Heart left ventricle (tissue), 16 donors: Measurements from ENCODE around the gene PLXNB1. TPM values are rescaled to one million over a fixed set of nuclear protein-coding genes. Genes with fewer than 3 reads are reported as not detected.

Source experiments
- ATAC-seq, 4 donors: fragments of 200-7000 bp; cut with Tn5 transposase; one replicate each; pipeline ENCODE4 v1.9.1; 2020 to 2022; ENCODE audit warnings: moderate library complexity in 4 of 4, mild to moderate bottlenecking in 3 of 4, moderate number of reproducible peaks in 1 of 4
- DNase-seq, 5 donors: peaks; one replicate each; pipeline ENCODE4 v3.0.0-alpha.2; 2020
- H3K27ac ChIP-seq, 12 donors: fragments of 200-600 bp; sonication (generic) in 4 of 12; one replicate each; pipeline versions ENCODE4 v1.5.0 to v1.8.0; 2016 to 2022; ENCODE audit warnings: mild to moderate bottlenecking in 2 of 12
- H3K27me3 ChIP-seq, 9 donors: fragments of 200-600 bp; sonication (generic) in 2 of 9; one replicate each; pipeline versions ENCODE4 v1.5.1 to v1.8.0; 2016 to 2022; ENCODE audit warnings: mild to moderate bottlenecking in 3 of 9
- H3K36me3 ChIP-seq, 9 donors: fragments of 200-600 bp; sonication (generic) in 2 of 9; one replicate each; pipeline versions ENCODE4 v1.5.0 to v1.8.0; 2018 to 2022; ENCODE audit warnings: mild to moderate bottlenecking in 2 of 9
- H3K4me1 ChIP-seq, 12 donors: fragments of 200-600 bp; sonication (generic) in 4 of 12; one replicate each; pipeline versions ENCODE4 v1.5.0 to v1.8.0; 2016 to 2022; ENCODE audit warnings: mild to moderate bottlenecking in 3 of 12
- H3K4me3 ChIP-seq, 12 donors: fragments of 200-600 bp; sonication (generic) in 4 of 12; one replicate each; pipeline versions ENCODE4 v1.5.0 to v1.8.0; 2017 to 2022; ENCODE audit warnings: mild to moderate bottlenecking in 9 of 12, moderate library complexity in 4 of 12
- H3K9me3 ChIP-seq, 12 donors: fragments of 200-600 bp; sonication (generic) in 4 of 12; one replicate each; pipeline versions ENCODE4 v1.5.0 to v1.8.0; 2016 to 2022; ENCODE audit warnings: mild to moderate bottlenecking in 1 of 12
- POLR2A ChIP-seq, 2 donors: fragments of 450-650 bp; IDR thresholded peaks; one replicate each; pipeline ENCODE4 v1.6.1; 2017; ENCODE audit warnings: antibody characterized with exemption in 2 of 2, mild to moderate bottlenecking in 2 of 2, moderate library complexity in 2 of 2
- WGBS, 4 donors: extraction: QIAGEN DNeasy Blood & Tissue Kit in 2 of 4; methylation state at CpG; one replicate each; pipeline versions ENCODE4 v1.1.5 to v1.1.7; 2013 to 2018; 5-methylcytosine and 5-hydroxymethylcytosine counted together
- intact Hi-C, 10 donors: fragments of 100-400 bp; cut with DNase I; formaldehyde crosslinking; loops; one replicate each; pipeline versions ENCODE4 v1.11.1 to v1.14.2; 2022
- polyA plus RNA-seq, 2 donors: library from polyadenylated mRNA; stranded (reverse); fragments of 200-250 nt; gene quantifications; one replicate each; pipeline ENCODE4 v1.2.3, GENCODE V29; 2013
- total RNA-seq, 9 donors: library from RNA; depleted of rRNA in 2 of 9; stranded (reverse); fragments of >200 nt in 2 of 9; fragmentation: NEBNext Ultra II Directional in 3 of 9; extraction: Animal tissue kit (Norgen Biotek cat#: 25700) in 3 of 9; gene quantifications; one replicate each; pipeline versions ENCODE4 v1.1.0 to v1.2.4, GENCODE V29; 2016 to 2023
- TF ChIP-seq, protein P1 (sequence below), 12 donors: fragments of 200-600 bp; sonication (generic) in 4 of 12; IDR thresholded peaks; one replicate each; pipeline versions ENCODE4 v1.5.0 to v1.8.0; 2018 to 2022; ENCODE audit warnings: antibody characterized with exemption in 12 of 12, mild to moderate bottlenecking in 5 of 12
- donor health status: ischemic (EF 13 %, LVEDD 7.1; RV severe dilation, severe dysfunction).
- donor health status: healthy with polysubstance abuse.
- donor health status: DM: no; HTN: yes; CAD: no.
- donor health status: DM: no; HTN: no; CAD: no.
- donor health status: ischemic (EF 25% LVEDD 6.9; RV normal size, moderate dysfunction).
- donor health status: ischemic (EF 25% LVEDD 5.7; RV mildly dilated, moderate dysfunction).
- donor health status: healthy.
- donor health status: DM: yes; HTN: yes; CAD: no.
- donor health status: ischemic (EF 35%, LVEDD 5.7; RV mildly dilated, moderate dysfunction).
- donor health status: nonischemic (EF 11% LVEDD 7.7; RV severe dilation, severe dysfunction).
- donor health status: DM: yes; HTN: yes; CAD: no.
- donor health status: PGD.
- donor health status: ischemic (EF 29% LVEDD 5.4; RV normal size, mild dysfunction).
- donor health status: nonischemic (EF 23%, LVEDD 6.1; RV moderate dilation, normal function).

PLXNB1 gene
- total and polyA plus RNA-seq, 11 donors: 28.0 to 71.8 (median 46.4) TPM

GRCh38 chr3:48469046-48469915, 39.4 kb upstream of the PLXNB1 start:
- Histone ChIP-seq H3K27ac (peak overlapping the region in 9 of 12 donors; percentile 9 to 100 (median 92)), H3K9me3 (no peaks in the 10 kb centered on the region), H3K4me1 (peaks cover 17 to 90% (median 78%) of the 10 kb centered on the region in 12 donors), H3K36me3 (peaks cover 0 to 45% (median 19%) of the 10 kb centered on the region in 9 donors), H3K27me3 (no peaks in the 10 kb centered on the region), H3K4me3 (peak overlapping the region in 1 of 12 donors; percentile 11)
- no peak for TF ChIP-seq POLR2A (IDR thresholded peaks at IDR 0.05)
- TF ChIP-seq, protein P1, sequence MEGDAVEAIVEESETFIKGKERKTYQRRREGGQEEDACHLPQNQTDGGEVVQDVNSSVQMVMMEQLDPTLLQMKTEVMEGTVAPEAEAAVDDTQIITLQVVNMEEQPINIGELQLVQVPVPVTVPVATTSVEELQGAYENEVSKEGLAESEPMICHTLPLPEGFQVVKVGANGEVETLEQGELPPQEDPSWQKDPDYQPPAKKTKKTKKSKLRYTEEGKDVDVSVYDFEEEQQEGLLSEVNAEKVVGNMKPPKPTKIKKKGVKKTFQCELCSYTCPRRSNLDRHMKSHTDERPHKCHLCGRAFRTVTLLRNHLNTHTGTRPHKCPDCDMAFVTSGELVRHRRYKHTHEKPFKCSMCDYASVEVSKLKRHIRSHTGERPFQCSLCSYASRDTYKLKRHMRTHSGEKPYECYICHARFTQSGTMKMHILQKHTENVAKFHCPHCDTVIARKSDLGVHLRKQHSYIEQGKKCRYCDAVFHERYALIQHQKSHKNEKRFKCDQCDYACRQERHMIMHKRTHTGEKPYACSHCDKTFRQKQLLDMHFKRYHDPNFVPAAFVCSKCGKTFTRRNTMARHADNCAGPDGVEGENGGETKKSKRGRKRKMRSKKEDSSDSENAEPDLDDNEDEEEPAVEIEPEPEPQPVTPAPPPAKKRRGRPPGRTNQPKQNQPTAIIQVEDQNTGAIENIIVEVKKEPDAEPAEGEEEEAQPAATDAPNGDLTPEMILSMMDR (IDR thresholded peaks at IDR 0.05): no peak
- ATAC-seq (no peak), DNase-seq (no peak)
- intact Hi-C loops: loop anchor here in 6 of 10 donors (5.0 to 10.0 kb wide), 3 partner anchors 33 to 166 kb away; partner anchors contain the start of genes SHISA5 (in 4 of the 6) and SLC26A6 (in 1 of the 6)
- 78 to 85% (median 79%) methylated on average over 20 to 29 of the region's 29 CpGs for WGBS, 4 donors

DNA sequence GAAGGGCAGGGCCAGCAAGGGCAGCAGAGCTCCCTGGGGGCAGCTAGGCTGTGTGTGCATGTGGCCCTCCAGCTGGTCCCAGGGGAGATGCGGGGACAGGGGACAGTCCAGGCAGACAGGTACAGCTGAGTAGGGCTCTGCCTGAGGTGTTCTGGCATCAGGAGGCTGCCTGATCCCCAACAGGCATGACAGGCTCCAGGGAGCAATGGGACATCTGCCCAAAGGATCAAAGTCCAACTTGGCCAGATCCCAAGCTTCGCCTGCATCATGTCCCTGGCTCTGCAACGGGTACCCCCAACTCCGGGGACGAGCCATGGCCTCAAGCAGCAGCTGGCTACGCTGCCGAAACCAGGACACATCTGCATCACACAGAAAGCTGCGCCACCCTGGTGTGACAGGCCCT, 38.4 kb upstream of the PLXNB1 start:
- intact Hi-C loops: loop anchor here in 6 of 10 donors (5.0 to 10.0 kb wide), 3 partner anchors 34 to 166 kb away; partner anchors contain the start of genes SHISA5 (in 4 of the 6) and SLC26A6 (in 1 of the 6)
- WGBS, 4 donors: 44 to 71% (median 61%) methylated on average over 3 to 8 of the region's 8 CpGs
- H3K4me1 ChIP-seq: peaks cover 17 to 82% (median 74%) of the 10 kb centered on the region in 12 donors

GRCh38 chr3:48467473-48468267, 37.8 kb upstream of the PLXNB1 start:
- TF ChIP-seq, protein P1 (IDR thresholded peaks at IDR 0.05): no peak
- TF ChIP-seq POLR2A (IDR thresholded peaks at IDR 0.05): no peak
- Histone ChIP-seq H3K4me1 (peaks cover 17 to 79% (median 71%) of the 10 kb centered on the region in 12 donors), H3K4me3 (peak overlapping the region in 10 of 12 donors; percentile 29 to 84 (median 65)), H3K9me3 (no peaks in the 10 kb centered on the region), H3K36me3 (peaks cover 0 to 45% (median 19%) of the 10 kb centered on the region in 9 donors), H3K27ac (peak overlapping the region; percentile 92 to 100 (median 99)), H3K27me3 (no peaks in the 10 kb centered on the region)
- DNase-seq (no peak), ATAC-seq (no peak)
- 58 to 67% (median 60%) methylated on average over 6 to 7 of the region's 7 CpGs for WGBS, 4 donors
- intact Hi-C loops: loop anchor here in 6 of 10 donors (5.0 to 10.0 kb wide), 3 partner anchors 35 to 167 kb away; partner anchors contain the start of genes SHISA5 (in 4 of the 6) and SLC26A6 (in 1 of the 6)

More for the DNA sequence above, 38.4 kb upstream of the PLXNB1 start:
- DNase-seq: no peak
- no peak for ATAC-seq
- H3K36me3 ChIP-seq: peaks cover 0 to 45% (median 19%) of the 10 kb centered on the region in 9 donors
- peak overlapping the region in 3 of 12 donors; percentile 6 to 71 (median 64) for H3K4me3 ChIP-seq
- H3K9me3 ChIP-seq: no peaks in the 10 kb centered on the region
- H3K27me3 ChIP-seq: no peaks in the 10 kb centered on the region
- peak overlapping the region in 11 of 12 donors; percentile 44 to 100 (median 99) for H3K27ac ChIP-seq
- no peak for TF ChIP-seq POLR2A (IDR thresholded peaks at IDR 0.05)
- TF ChIP-seq, protein P1 (IDR thresholded peaks at IDR 0.05): no peak
